ENCODE results near the gene NR1D1. TPM values are rescaled to one million over a fixed set of nuclear protein-coding genes. Genes with fewer than 3 reads are reported as not detected.

Gene NR1D1
- total RNA-seq, 1 experiment from 2014 or later: 63.7 TPM

- DNase-seq (ENCODE audit: low read depth, low spot score): no peak
- Histone ChIP-seq H3K4me1 (ENCODE audit: control insufficient read depth in 1 of 2, insufficient read depth in 2 of 2, low read length in 2 of 2) (peaks cover 3 to 20% of the 10 kb centered on the region in 2 experiments; a peak in 3 of 4 replicates), H3K4me3 (replicated peaks in 1 of 2; ENCODE audit: low read depth in 1 of 2, low read length in 2 of 2) (no peak overlapping the region), H3K27me3 (ENCODE audit: insufficient read depth, low read length) (no peaks in the 10 kb centered on the region), H3K36me3 (ENCODE audit: control insufficient read depth in 1 of 2, insufficient read depth in 2 of 2, low read length in 2 of 2) (peaks cover 9 to 10% of the 10 kb centered on the region in 2 experiments; a peak in 3 of 4 replicates), H2AFZ (ENCODE audit: low read depth, low read length, poor library complexity, severe bottlenecking) (no peak overlapping the region), H3K79me2 (ENCODE audit: insufficient read depth, low read length) (no peaks in the 10 kb centered on the region), H4K20me1 (ENCODE audit: insufficient read depth) (no peaks in the 10 kb centered on the region), H3K4me2 (ENCODE audit: low read length) (no peak overlapping the region), H3K9me3 (ENCODE audit: control insufficient read depth in 1 of 2, insufficient read depth in 1 of 2, low read depth in 1 of 2, low read length in 2 of 2) (no peaks in the 10 kb centered on the region), H3K9me2 (ENCODE audit: insufficient read depth) (no peaks in the 10 kb centered on the region), H3K27ac (ENCODE audit: low read depth, low read length) (no peak overlapping the region), H3K9ac (ENCODE audit: low read length) (no peak overlapping the region)
- no peak for TF ChIP-seq POLR2A (IDR thresholded peaks at IDR 0.05; ENCODE audit: borderline replicate concordance, extremely low read depth, insufficient read depth, insufficient read length)
- no TSS peak for BruUV-seq (replicated peaks)
- ChIA-PET CTCF (interaction anchor here (1.9 kb wide), 1 partner anchor 9 kb away, joined by 7 read pairs; no protein-coding TSS in a partner anchor), RAD21 (ENCODE audit: low non-redundant PET in 1 of 2, low total read pairs in 2 of 2, uncharacterized antibody in 2 of 2, unreplicated experiment in 2 of 2) (no interaction called here), POLR2A (no interaction called here)
- ATAC-seq: no peak
- intact Hi-C loops (cut with micrococcal nuclease): no loop called here
Observed at GRCh38 chr17:40084477-40084876, 15.9 kb downstream of the NR1D1 start.

DNA sequence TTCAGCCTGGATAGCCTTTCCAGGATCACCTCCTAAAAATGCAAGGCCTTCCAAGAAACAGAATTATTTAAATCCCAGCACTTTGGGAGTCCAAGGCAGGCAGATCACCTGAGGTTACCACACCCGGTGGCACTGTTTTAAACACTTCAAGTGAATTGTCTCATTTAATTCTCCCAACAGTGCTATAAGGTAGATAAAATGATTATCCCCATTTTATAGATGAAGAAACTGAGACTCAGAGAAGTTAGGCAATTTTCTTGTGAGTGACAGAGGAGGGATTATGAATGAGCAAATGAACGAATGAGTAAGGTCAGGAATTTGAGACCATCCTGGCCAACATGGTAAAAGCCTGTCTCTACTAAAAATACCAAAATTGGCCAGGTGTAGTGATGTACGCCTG, 20.8 kb downstream of the NR1D1 start:
- no TSS peak for BruUV-seq (replicated peaks)
- no peaks in the 10 kb centered on the region for H3K27me3 ChIP-seq (ENCODE audit: insufficient read depth, low read length)
- H4K20me1 ChIP-seq (ENCODE audit: insufficient read depth): no peaks in the 10 kb centered on the region
- POLR2A ChIA-PET: no interaction called here
- CTCF ChIA-PET: no interaction called here
- no peak overlapping the region for H3K27ac ChIP-seq (ENCODE audit: low read depth, low read length)
- RAD21 ChIA-PET (ENCODE audit: low non-redundant PET in 1 of 2, low total read pairs in 2 of 2, uncharacterized antibody in 2 of 2, unreplicated experiment in 2 of 2): no interaction called here
- H3K4me3 ChIP-seq (replicated peaks in 1 of 2; ENCODE audit: low read depth in 1 of 2, low read length in 2 of 2): no peak overlapping the region
- H3K9me3 ChIP-seq (ENCODE audit: control insufficient read depth in 1 of 2, insufficient read depth in 1 of 2, low read depth in 1 of 2, low read length in 2 of 2): no peaks in the 10 kb centered on the region
- no peaks in the 10 kb centered on the region for H3K79me2 ChIP-seq (ENCODE audit: insufficient read depth, low read length)
- intact Hi-C loops (cut with micrococcal nuclease): no loop called here
- no peaks in the 10 kb centered on the region for H3K9me2 ChIP-seq (ENCODE audit: insufficient read depth)
- no peak overlapping the region for H2AFZ ChIP-seq (ENCODE audit: low read depth, low read length, poor library complexity, severe bottlenecking)
- TF ChIP-seq SRF (IDR thresholded peaks at IDR 0.05; ENCODE audit: low read depth) (no peak), RAD21 (IDR thresholded peaks at IDR 0.05; ENCODE audit: low read depth) (no peak), EZH2phosphoT487 (IDR thresholded peaks at IDR 0.05; ENCODE audit: borderline replicate concordance) (no peak), EZH2 (IDR thresholded peaks at IDR 0.05) (no peak), ELF1 (IDR thresholded peaks at IDR 0.05; ENCODE audit: borderline replicate concordance, low read depth) (no peak), CTCF (IDR thresholded peaks at IDR 0.05 in 2 of 3, conservative IDR thresholded peaks at IDR 0.05 in 1 of 3; ENCODE audit: borderline replicate concordance in 1 of 3, insufficient read depth in 1 of 3, low read depth in 2 of 3, low read length in 2 of 3) (no peak), CEBPB (IDR thresholded peaks at IDR 0.05; ENCODE audit: low read depth) (no peak)
- TF ChIP-seq, protein P1, sequence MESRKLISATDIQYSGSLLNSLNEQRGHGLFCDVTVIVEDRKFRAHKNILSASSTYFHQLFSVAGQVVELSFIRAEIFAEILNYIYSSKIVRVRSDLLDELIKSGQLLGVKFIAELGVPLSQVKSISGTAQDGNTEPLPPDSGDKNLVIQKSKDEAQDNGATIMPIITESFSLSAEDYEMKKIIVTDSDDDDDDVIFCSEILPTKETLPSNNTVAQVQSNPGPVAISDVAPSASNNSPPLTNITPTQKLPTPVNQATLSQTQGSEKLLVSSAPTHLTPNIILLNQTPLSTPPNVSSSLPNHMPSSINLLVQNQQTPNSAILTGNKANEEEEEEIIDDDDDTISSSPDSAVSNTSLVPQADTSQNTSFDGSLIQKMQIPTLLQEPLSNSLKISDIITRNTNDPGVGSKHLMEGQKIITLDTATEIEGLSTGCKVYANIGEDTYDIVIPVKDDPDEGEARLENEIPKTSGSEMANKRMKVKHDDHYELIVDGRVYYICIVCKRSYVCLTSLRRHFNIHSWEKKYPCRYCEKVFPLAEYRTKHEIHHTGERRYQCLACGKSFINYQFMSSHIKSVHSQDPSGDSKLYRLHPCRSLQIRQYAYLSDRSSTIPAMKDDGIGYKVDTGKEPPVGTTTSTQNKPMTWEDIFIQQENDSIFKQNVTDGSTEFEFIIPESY (IDR thresholded peaks at IDR 0.05; ENCODE audit: extremely low read depth, insufficient replicate concordance, low read length): no peak
- no peak for ATAC-seq
- no peak for DNase-seq (ENCODE audit: low read depth, low spot score)
- H3K4me2 ChIP-seq (ENCODE audit: low read length): no peak overlapping the region
- H3K9ac ChIP-seq (ENCODE audit: low read length): no peak overlapping the region
- H3K36me3 ChIP-seq (ENCODE audit: control insufficient read depth in 1 of 2, insufficient read depth in 2 of 2, low read length in 2 of 2): no peaks in the 10 kb centered on the region
- peaks cover 15 to 38% of the 10 kb centered on the region in 2 experiments for H3K4me1 ChIP-seq (ENCODE audit: control insufficient read depth in 1 of 2, insufficient read depth in 2 of 2, low read length in 2 of 2)
